Gastrocnemius medialis (tissue), 4 donors: Measurements from ENCODE around the gene MGAT5B. TPM values are rescaled to one million over a fixed set of nuclear protein-coding genes. Genes with fewer than 3 reads are reported as not detected.

Source experiments
- ATAC-seq, 2 donors: fragments of 150-250 bp; one replicate each; pipeline ENCODE4 v1.9.1; 2016
- DNase-seq, 2 donors: peaks; one replicate each; pipeline ENCODE4 v3.0.0-alpha.2; 2019
- H3K27ac ChIP-seq, 4 donors: fragments of 200-600 bp; sonication (generic); 1 replicate in 1 of 4; 2 replicates in 3 of 4; pipeline ENCODE4 v1.5.1; 2016 to 2018; ENCODE audit warnings: mild to moderate bottlenecking in 2 of 4, moderate library complexity in 1 of 4
- H3K27me3 ChIP-seq, 3 donors: fragments of 200-600 bp; sonication (generic) in 2 of 3; 1 replicate in 1 of 3; 2 replicates in 2 of 3; pipeline versions ENCODE4 v1.5.1 to v1.6.0; 2016 to 2019; ENCODE audit warnings: mild to moderate bottlenecking in 1 of 3, moderate library complexity in 1 of 3
- H3K36me3 ChIP-seq, 2 donors: fragments of 200-600 bp; sonication (generic) in 1 of 2; one replicate each; pipeline ENCODE4 v1.5.1; 2017 to 2018
- H3K4me1 ChIP-seq, 2 donors: fragments of 200-600 bp; sonication (generic) in 1 of 2; one replicate each; pipeline ENCODE4 v1.5.1; 2016 to 2017; ENCODE audit warnings: mild to moderate bottlenecking in 2 of 2
- H3K4me3 ChIP-seq, 4 donors: fragments of 200-600 bp; sonication (generic) in 3 of 4; 1 replicate in 1 of 4; 2 replicates in 3 of 4; pipeline ENCODE4 v1.5.1; 2016 to 2019; ENCODE audit warnings: mild to moderate bottlenecking in 2 of 4
- H3K9me3 ChIP-seq, 3 donors: fragments of 200-600 bp; sonication (generic) in 2 of 3; 1 replicate in 1 of 3; 2 replicates in 2 of 3; pipeline ENCODE4 v1.5.1; 2016 to 2019
- CTCF ChIP-seq, 5 experiments: fragments of 450-650 bp in 3 of 5; fragments of 200-600 bp in 2 of 5; sonication (generic) in 2 of 5; IDR thresholded peaks in 4 of 5; conservative IDR thresholded peaks in 1 of 5; 1 replicate in 4 of 5; 2 replicates in 1 of 5; pipeline ENCODE4 v1.5.1; 2016 to 2019; ENCODE audit warnings: antibody characterized with exemption in 5 of 5, mild to moderate bottlenecking in 3 of 5, moderate library complexity in 3 of 5
- POLR2A ChIP-seq, 2 donors: fragments of 450-650 bp; IDR thresholded peaks; one replicate each; pipeline ENCODE4 v1.6.1; 2017; ENCODE audit warnings: antibody characterized with exemption in 2 of 2, mild to moderate bottlenecking in 2 of 2, moderate library complexity in 2 of 2
- in situ Hi-C, 4 donors: fragments of 200-750 bp; cut with MboI; loops; one replicate each; pipeline versions ENCODE4 v1.15.0 to v1.8.0; 2017; ENCODE audit warnings: low sequenced_read_pairs in 4 of 4
- intact Hi-C: fragments of 100-400 bp; cut with DNase I; formaldehyde crosslinking; loops from one replicate; pipeline ENCODE4 v1.15.1; 2023; ENCODE audit warnings: low total_unique reads
- total RNA-seq, 4 donors: library from RNA; depleted of rRNA; stranded (reverse); fragments of >200 nt; gene quantifications; one replicate each; pipeline versions ENCODE4 v1.1.0 to v1.2.3, GENCODE V29; 2016

MGAT5B gene
- total RNA-seq, 4 donors from 2014 or later = not detected

DNA sequence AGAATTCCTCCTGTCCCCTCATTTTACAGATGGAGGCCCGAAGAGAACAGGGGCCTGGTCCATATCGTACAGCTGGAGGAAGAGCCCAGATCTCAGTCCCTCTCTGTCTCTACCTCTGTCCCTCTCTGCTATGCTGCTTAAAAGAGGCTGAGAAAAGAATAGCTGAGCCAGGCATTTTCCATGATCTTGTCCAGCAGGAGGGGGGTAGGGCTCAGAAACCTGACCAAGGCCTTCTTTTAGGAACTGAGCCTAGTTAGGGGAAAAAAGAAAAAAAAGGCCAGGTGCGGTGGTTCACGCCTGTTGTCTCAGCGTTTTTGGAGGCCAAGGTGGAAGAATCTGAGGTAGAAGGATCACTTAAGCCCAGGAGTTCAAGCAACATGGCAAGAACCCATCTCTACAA is 84.2 kb downstream of the MGAT5B start:
- H3K4me3 ChIP-seq = no peak overlapping the region
- no peak overlapping the region for H3K27ac ChIP-seq
- no peaks in the 10 kb centered on the region for H3K9me3 ChIP-seq
- in situ Hi-C loops = no loop called here
- DNase-seq (no peak), ATAC-seq (no peak)
- intact Hi-C loops = no loop called here
- no peaks in the 10 kb centered on the region for H3K4me1 ChIP-seq
- TF ChIP-seq CTCF (IDR thresholded peaks at IDR 0.05 in 4 of 5, conservative IDR thresholded peaks at IDR 0.05 in 1 of 5) = no peak
- no peaks in the 10 kb centered on the region for H3K36me3 ChIP-seq
- peaks cover 0 to 9% (median 0%) of the 10 kb centered on the region in 3 donors for H3K27me3 ChIP-seq

DNA sequence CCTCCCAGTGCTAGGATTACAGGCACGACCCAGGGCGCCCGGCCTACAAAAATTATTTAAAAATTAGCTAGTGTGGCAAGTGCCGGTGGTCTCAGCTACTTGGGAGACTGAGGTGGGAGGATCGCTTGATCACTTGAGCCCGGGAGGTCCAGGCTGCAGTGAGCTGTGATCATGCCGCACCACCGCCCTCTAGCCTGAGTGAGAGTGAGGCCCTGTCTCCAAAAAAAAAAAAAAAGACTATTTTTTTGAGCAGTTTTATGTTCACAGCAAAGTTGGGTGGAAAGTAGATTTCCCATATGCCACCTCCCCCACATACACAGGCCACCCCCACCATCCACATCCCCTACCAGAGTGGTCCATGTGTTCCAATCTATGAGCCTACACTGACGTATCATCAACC is 84.9 kb downstream of the MGAT5B start:
- H3K27me3 ChIP-seq = peaks cover 0 to 9% (median 0%) of the 10 kb centered on the region in 3 donors
- peaks cover 0 to 3% of the 10 kb centered on the region in 2 donors for H3K4me1 ChIP-seq
- no peak overlapping the region for H3K4me3 ChIP-seq
- TF ChIP-seq POLR2A (IDR thresholded peaks at IDR 0.05) (no peak), CTCF (IDR thresholded peaks at IDR 0.05 in 4 of 5, conservative IDR thresholded peaks at IDR 0.05 in 1 of 5) (no peak)
- no peaks in the 10 kb centered on the region for H3K9me3 ChIP-seq
- H3K27ac ChIP-seq = no peak overlapping the region
- DNase-seq = no peak
- H3K36me3 ChIP-seq = no peaks in the 10 kb centered on the region
- intact Hi-C loops (no loop called here), in situ Hi-C loops (no loop called here)
- ATAC-seq = no peak

- Histone ChIP-seq H3K27ac (no peak overlapping the region), H3K4me1 (peaks cover 0 to 3% of the 10 kb centered on the region in 2 donors), H3K9me3 (no peaks in the 10 kb centered on the region), H3K27me3 (peaks cover 0 to 9% (median 0%) of the 10 kb centered on the region in 3 donors), H3K36me3 (no peaks in the 10 kb centered on the region), H3K4me3 (no peak overlapping the region)
- intact Hi-C loops = no loop called here
- DNase-seq (no peak), ATAC-seq (no peak)
- TF ChIP-seq CTCF (IDR thresholded peaks at IDR 0.05 in 4 of 5, conservative IDR thresholded peaks at IDR 0.05 in 1 of 5) (no peak), POLR2A (IDR thresholded peaks at IDR 0.05) (no peak)
- in situ Hi-C loops = no loop called here
Observed at GRCh38 chr17:76953946-76954345, 85.7 kb downstream of the MGAT5B start.

DNA sequence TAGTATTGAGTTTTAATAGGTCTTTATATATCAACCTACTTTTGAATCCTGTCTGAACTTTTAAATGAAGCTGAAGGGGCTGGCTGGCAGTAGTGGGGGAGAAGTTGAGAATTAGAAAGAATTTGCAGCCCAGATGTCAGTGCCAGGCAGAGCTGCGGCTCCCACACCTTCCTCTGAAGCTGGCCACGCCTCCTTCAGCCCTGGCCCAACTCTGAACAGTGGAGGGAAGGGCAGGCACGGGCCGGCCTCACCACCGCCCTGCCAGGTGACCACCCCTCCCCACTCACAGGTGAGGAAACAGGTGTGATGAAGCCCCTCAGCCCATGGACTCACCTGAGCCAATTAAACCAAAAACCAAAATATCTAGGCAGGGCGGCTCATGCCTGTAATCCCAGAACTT is 87.0 kb downstream of the MGAT5B start:
- DNase-seq = no peak
- in situ Hi-C loops = no loop called here
- TF ChIP-seq CTCF (IDR thresholded peaks at IDR 0.05 in 4 of 5, conservative IDR thresholded peaks at IDR 0.05 in 1 of 5) = no peak
- TF ChIP-seq POLR2A (IDR thresholded peaks at IDR 0.05) = no peak
- intact Hi-C loops = no loop called here
- H3K27me3 ChIP-seq = no peaks in the 10 kb centered on the region
- no peak overlapping the region for H3K27ac ChIP-seq
- peaks cover 0 to 3% of the 10 kb centered on the region in 2 donors for H3K4me1 ChIP-seq
- H3K9me3 ChIP-seq = no peaks in the 10 kb centered on the region
- no peaks in the 10 kb centered on the region for H3K36me3 ChIP-seq
- ATAC-seq = no peak
- H3K4me3 ChIP-seq = no peak overlapping the region

GRCh38 chr17:76956846-76957540 is 88.8 kb downstream of the MGAT5B start:
- Histone ChIP-seq H3K36me3 (no peaks in the 10 kb centered on the region), H3K4me1 (peaks cover 0 to 3% of the 10 kb centered on the region in 2 donors), H3K4me3 (no peak overlapping the region), H3K27me3 (no peaks in the 10 kb centered on the region), H3K9me3 (no peaks in the 10 kb centered on the region), H3K27ac (no peak overlapping the region)
- TF ChIP-seq CTCF (IDR thresholded peaks at IDR 0.05 in 4 of 5, conservative IDR thresholded peaks at IDR 0.05 in 1 of 5) (no peak), POLR2A (IDR thresholded peaks at IDR 0.05) (no peak)
- no peak for ATAC-seq
- intact Hi-C loops (no loop called here), in situ Hi-C loops (no loop called here)
- no peak for DNase-seq
